CD14-positive monocyte (primary cell): ENCODE results near the gene TBC1D22A. TPM values are rescaled to one million over a fixed set of nuclear protein-coding genes. Genes with fewer than 3 reads are reported as not detected.

Source experiments
- DNase-seq, 3 donors: peaks; one replicate each; pipeline ENCODE4 v3.0.0-alpha.2; 2011 to 2022
- H2AFZ ChIP-seq: 2 replicates; pipeline ENCODE4 v1.6.0; 2012; ENCODE audit warnings: mild to moderate bottlenecking, low read depth, low read length, inconsistent platforms; ENCODE audit not compliant: insufficient read depth, poor library complexity, severe bottlenecking
- H3K27ac ChIP-seq, 2 donors: 1 replicate in 1 of 2; 2 replicates in 1 of 2; pipeline ENCODE4 v1.5.1; 2012 to 2013; ENCODE audit warnings: low read length in 2 of 2, control low read depth in 1 of 2, inconsistent platforms in 1 of 2, low read depth in 1 of 2, mild to moderate bottlenecking in 1 of 2
- H3K27me3 ChIP-seq, 2 donors: one replicate each; pipeline versions ENCODE4 v1.6.0 to v1.6.1; 2011 to 2013; ENCODE audit warnings: low read length in 2 of 2; ENCODE audit not compliant: control insufficient read depth in 2 of 2, insufficient read depth in 2 of 2
- H3K36me3 ChIP-seq, 2 donors: replicated peaks in 1 of 2; 1 replicate in 1 of 2; 2 replicates in 1 of 2; pipeline versions ENCODE4 v1.5.1 to v1.6.1; 2012 to 2013; ENCODE audit warnings: low read length in 2 of 2, control low read depth in 1 of 2, inconsistent platforms in 1 of 2, mild to moderate bottlenecking in 1 of 2; ENCODE audit not compliant: insufficient read depth in 2 of 2, control insufficient read depth in 1 of 2
- H3K4me1 ChIP-seq, 2 donors: 1 replicate in 1 of 2; 2 replicates in 1 of 2; pipeline versions ENCODE4 v1.5.1 to v1.6.1; 2012 to 2013; ENCODE audit warnings: low read length in 2 of 2, control low read depth in 1 of 2, inconsistent platforms in 1 of 2, mild to moderate bottlenecking in 1 of 2, moderate library complexity in 1 of 2; ENCODE audit not compliant: insufficient read depth in 2 of 2, control insufficient read depth in 1 of 2
- H3K4me2 ChIP-seq: replicated peaks from 2 replicates; pipeline ENCODE3; 2012; ENCODE audit warnings: low read length, moderate library complexity, mild to moderate bottlenecking; ENCODE audit not compliant: poor library complexity, severe bottlenecking; ENCODE audit errors: extremely low read depth
- H3K4me3 ChIP-seq, 3 experiments: fragments of 200-600 bp in 1 of 3; sonication (generic) in 1 of 3; replicated peaks in 1 of 3; 1 replicate in 2 of 3; 2 replicates in 1 of 3; pipeline ENCODE4 v1.5.1; 2011 to 2013; ENCODE audit warnings: low read length in 3 of 3, mild to moderate bottlenecking in 3 of 3, control low read depth in 2 of 3, low read depth in 2 of 3, inconsistent platforms in 1 of 3, moderate library complexity in 1 of 3
- H3K79me2 ChIP-seq: 2 replicates; pipeline ENCODE4 v1.6.0; 2012; ENCODE audit warnings: mild to moderate bottlenecking, control low read depth, inconsistent platforms, low read length, moderate library complexity; ENCODE audit not compliant: insufficient read depth
- H3K9ac ChIP-seq: 2 replicates; pipeline ENCODE4 v1.6.0; 2017; ENCODE audit warnings: low read length, mild to moderate bottlenecking; ENCODE audit not compliant: insufficient read depth, poor library complexity, severe bottlenecking
- H3K9me3 ChIP-seq, 2 donors: replicated peaks in 1 of 2; 1 replicate in 1 of 2; 2 replicates in 1 of 2; pipeline versions ENCODE4 v1.5.1 to v1.6.1; 2012 to 2013; ENCODE audit warnings: low read length in 2 of 2, control low read depth in 1 of 2; ENCODE audit not compliant: control insufficient read depth in 1 of 2, insufficient read depth in 1 of 2
- H4K20me1 ChIP-seq: 2 replicates; pipeline ENCODE4 v1.6.0; 2012; ENCODE audit warnings: mild to moderate bottlenecking, low read length, control low read depth, moderate library complexity; ENCODE audit not compliant: insufficient read depth
- H3K27ac Mint-ChIP-seq, 7 donors: one replicate each; pipeline ENCODE4 v1.8.0; 2020; ENCODE audit warnings: mild to moderate bottlenecking in 7 of 7, mixed read lengths in 7 of 7, moderate library complexity in 6 of 7, inconsistent platforms in 2 of 7
- H3K27me3 Mint-ChIP-seq, 3 donors: one replicate each; pipeline ENCODE4 v1.8.0; 2021 to 2022; ENCODE audit warnings: low read depth in 3 of 3, mild to moderate bottlenecking in 3 of 3, mixed read lengths in 3 of 3, moderate library complexity in 3 of 3, inconsistent platforms in 1 of 3
- H3K36me3 Mint-ChIP-seq, 2 donors: one replicate each; pipeline ENCODE4 v1.8.0; 2020; ENCODE audit warnings: mixed read lengths in 2 of 2, inconsistent platforms in 1 of 2, mild to moderate bottlenecking in 1 of 2
- H3K4me1 Mint-ChIP-seq: one replicate; pipeline ENCODE4 v1.8.0; 2020; ENCODE audit warnings: mild to moderate bottlenecking, mixed read lengths
- H3K4me3 Mint-ChIP-seq, 2 donors: one replicate each; pipeline ENCODE4 v1.8.0; 2020; ENCODE audit warnings: mild to moderate bottlenecking in 2 of 2, mixed read lengths in 2 of 2, moderate library complexity in 1 of 2
- H3K9me3 Mint-ChIP-seq, 7 donors: one replicate each; pipeline ENCODE4 v1.8.0; 2020 to 2022; ENCODE audit warnings: mixed read lengths in 7 of 7, mild to moderate bottlenecking in 6 of 7, moderate library complexity in 6 of 7, inconsistent platforms in 2 of 7
- WGBS: methylation state at CpG from one replicate; pipeline ENCODE4 v1.1.5; 2013; ENCODE audit warnings: missing lambda C conversion rate; ENCODE audit not compliant: insufficient coverage; 5-methylcytosine and 5-hydroxymethylcytosine counted together
- intact Hi-C, 2 donors: fragments of 100-400 bp; cut with micrococcal nuclease; formaldehyde crosslinking; loops; one replicate each; pipeline versions ENCODE4 v1.15.0 to v1.15.1; 2023
- polyA plus RNA-seq, 3 donors: library from polyadenylated mRNA; depleted of rRNA in 1 of 3; unstranded in 2 of 3; stranded (reverse) in 1 of 3; fragments of 300-500 nt in 2 of 3; fragments of >200 nt in 1 of 3; fragmentation: Illumina TruSeq in 2 of 3; gene quantifications; 1 replicate in 2 of 3; 2 replicates in 1 of 3; pipeline ENCODE4 v1.2.3, GENCODE V29; 2012 to 2021
- TF ChIP-seq, protein P1 (sequence below): fragments of 200-600 bp; IDR thresholded peaks from one replicate; pipeline ENCODE4 v1.8.0; 2022; ENCODE audit warnings: antibody characterized with exemption, mild to moderate bottlenecking

The TBC1D22A gene
- polyA plus RNA-seq, 3 donors = 25.9 to 36.2 (median 29.5) TPM

DNA sequence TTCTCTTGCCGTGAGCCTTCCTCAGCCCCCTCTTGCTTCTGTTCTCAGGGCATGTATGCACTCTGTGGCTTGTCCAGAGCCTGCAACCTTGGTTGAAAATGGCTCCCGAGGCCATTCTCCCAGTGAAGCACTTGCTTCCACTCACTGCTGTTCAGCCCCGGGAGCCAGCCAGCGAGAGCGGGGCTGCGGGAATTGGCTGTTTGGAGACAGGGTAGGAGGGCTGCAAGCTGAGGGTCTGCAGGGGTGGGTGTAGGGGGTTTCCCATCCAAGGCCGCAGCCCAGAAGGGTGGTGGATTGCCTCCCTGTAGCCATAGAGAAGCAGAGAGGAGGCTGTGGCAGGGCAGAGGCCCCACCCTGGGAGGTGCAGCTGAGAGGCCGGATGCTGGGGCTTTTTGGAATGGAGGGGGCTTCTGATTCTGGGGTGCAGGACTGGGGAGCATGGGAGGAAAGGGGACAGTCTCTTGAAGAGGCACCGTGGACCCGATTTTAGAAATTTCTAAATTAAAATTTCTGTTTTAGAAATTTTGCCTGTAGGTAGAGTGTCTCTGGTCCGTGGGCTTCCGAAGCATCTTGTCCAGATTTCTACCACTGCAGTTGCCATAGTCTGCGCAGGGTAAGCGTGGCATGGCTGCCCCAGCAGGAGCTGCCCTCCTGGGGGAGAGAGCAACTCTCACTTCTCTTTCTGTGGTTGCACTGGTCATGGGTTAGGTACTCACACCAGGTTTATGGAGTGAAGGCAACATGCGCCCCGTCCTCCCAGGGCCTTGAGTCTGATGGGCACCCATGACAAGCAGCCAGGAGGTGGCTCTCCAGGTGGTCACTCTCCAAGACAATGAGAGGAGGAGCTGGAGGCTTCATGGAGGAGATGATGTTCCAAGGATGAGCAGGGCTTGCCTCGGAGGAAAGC lies 100.2 kb downstream of the TBC1D22A start:
- TF ChIP-seq, protein P1, sequence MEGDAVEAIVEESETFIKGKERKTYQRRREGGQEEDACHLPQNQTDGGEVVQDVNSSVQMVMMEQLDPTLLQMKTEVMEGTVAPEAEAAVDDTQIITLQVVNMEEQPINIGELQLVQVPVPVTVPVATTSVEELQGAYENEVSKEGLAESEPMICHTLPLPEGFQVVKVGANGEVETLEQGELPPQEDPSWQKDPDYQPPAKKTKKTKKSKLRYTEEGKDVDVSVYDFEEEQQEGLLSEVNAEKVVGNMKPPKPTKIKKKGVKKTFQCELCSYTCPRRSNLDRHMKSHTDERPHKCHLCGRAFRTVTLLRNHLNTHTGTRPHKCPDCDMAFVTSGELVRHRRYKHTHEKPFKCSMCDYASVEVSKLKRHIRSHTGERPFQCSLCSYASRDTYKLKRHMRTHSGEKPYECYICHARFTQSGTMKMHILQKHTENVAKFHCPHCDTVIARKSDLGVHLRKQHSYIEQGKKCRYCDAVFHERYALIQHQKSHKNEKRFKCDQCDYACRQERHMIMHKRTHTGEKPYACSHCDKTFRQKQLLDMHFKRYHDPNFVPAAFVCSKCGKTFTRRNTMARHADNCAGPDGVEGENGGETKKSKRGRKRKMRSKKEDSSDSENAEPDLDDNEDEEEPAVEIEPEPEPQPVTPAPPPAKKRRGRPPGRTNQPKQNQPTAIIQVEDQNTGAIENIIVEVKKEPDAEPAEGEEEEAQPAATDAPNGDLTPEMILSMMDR = no peak
- Mint-ChIP-seq H3K27me3 (peaks cover 0 to 3% (median 0%) of the 10 kb centered on the region in 3 donors), H3K36me3 (peaks cover 28 to 43% of the 10 kb centered on the region in 2 donors), H3K27ac (peak overlapping the region in 6 of 7 donors; percentile 17 to 67 (median 48)), H3K9me3 (peaks cover 5 to 17% (median 11%) of the 10 kb centered on the region in 7 donors), H3K4me1 (peaks cover 34% of the 10 kb centered on the region), H3K4me3 (no peak overlapping the region)
- WGBS = 80% methylated on average over 12 of the region's 17 CpGs
- peaks cover 3 to 33% of the 10 kb centered on the region in 2 donors for H3K36me3 ChIP-seq
- H2AFZ ChIP-seq = no peak overlapping the region
- no peaks in the 10 kb centered on the region for H3K27me3 ChIP-seq
- peaks cover 82% of the 10 kb centered on the region for H4K20me1 ChIP-seq
- H3K4me1 ChIP-seq = peaks cover 14 to 31% of the 10 kb centered on the region in 2 donors
- H3K4me3 ChIP-seq = no peak overlapping the region
- peaks cover 9 to 13% of the 10 kb centered on the region in 2 donors for H3K9me3 ChIP-seq
- peak in 1 of 3 donors; percentile 5 for DNase-seq
- intact Hi-C loops = no loop called here
- H3K4me2 ChIP-seq = no peak overlapping the region
- peak overlapping the region in 1 of 2 donors; percentile 37 for H3K27ac ChIP-seq
- peaks cover 23% of the 10 kb centered on the region for H3K79me2 ChIP-seq
- no peak overlapping the region for H3K9ac ChIP-seq

DNA sequence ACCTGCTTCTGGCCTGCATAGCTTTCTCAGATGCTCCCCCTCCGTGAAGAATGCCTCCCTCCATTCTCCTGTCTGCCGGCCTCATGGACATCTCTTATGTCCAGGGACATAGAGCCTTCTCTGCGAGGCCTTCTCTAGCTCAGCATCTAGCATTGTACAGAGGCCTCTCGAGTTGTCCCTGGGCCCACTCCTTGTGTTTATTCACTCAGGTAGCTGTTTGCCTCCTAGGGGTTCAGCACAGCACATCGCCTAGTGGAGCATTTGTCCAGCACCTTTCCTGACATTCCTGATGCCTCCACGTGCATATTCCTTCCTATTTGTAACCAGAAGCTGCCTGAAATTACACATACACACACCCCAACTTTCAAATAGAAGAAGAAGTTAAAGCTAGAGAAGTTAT lies 101.3 kb downstream of the TBC1D22A start:
- no peak overlapping the region for H3K9ac ChIP-seq
- H3K27me3 ChIP-seq = no peaks in the 10 kb centered on the region
- H3K9me3 Mint-ChIP-seq = peaks cover 0 to 13% (median 2%) of the 10 kb centered on the region in 7 donors
- peaks cover 18% of the 10 kb centered on the region for H3K79me2 ChIP-seq
- intact Hi-C loops = no loop called here
- H3K27ac ChIP-seq = peak overlapping the region; percentile 19 to 37
- peaks cover 1% of the 10 kb centered on the region in 2 donors for H3K9me3 ChIP-seq
- no peak overlapping the region for H2AFZ ChIP-seq
- peak overlapping the region in 6 of 7 donors; percentile 1 to 85 (median 66) for H3K27ac Mint-ChIP-seq
- no peak for DNase-seq
- H3K36me3 ChIP-seq = peaks cover 3 to 29% of the 10 kb centered on the region in 2 donors
- no peak overlapping the region for H3K4me3 Mint-ChIP-seq
- peaks cover 14 to 31% of the 10 kb centered on the region in 2 donors for H3K4me1 ChIP-seq
- peaks cover 0 to 4% (median 0%) of the 10 kb centered on the region in 3 donors for H3K27me3 Mint-ChIP-seq
- H3K4me2 ChIP-seq = no peak overlapping the region
- WGBS = 93% methylated on average over 4 of the region's 6 CpGs
- H3K4me3 ChIP-seq = no peak overlapping the region
- TF ChIP-seq, protein P1 = no peak
- H4K20me1 ChIP-seq = peaks cover 83% of the 10 kb centered on the region
- H3K4me1 Mint-ChIP-seq = peaks cover 34% of the 10 kb centered on the region
- peaks cover 20 to 41% of the 10 kb centered on the region in 2 donors for H3K36me3 Mint-ChIP-seq
